Activated CD8-positive, alpha-beta T cell treated with anti-CD3 and anti-CD28 coated beads for 36 hours (primary cell): ENCODE data around the gene CLEC2B. TPM values are rescaled to one million over a fixed set of nuclear protein-coding genes. Genes with fewer than 3 reads are reported as not detected.

Experiments used
- ATAC-seq: fragments of 200-7000 bp; cut with Tn5 transposase; one replicate; pipeline ENCODE4 v1.10.0; 2021; ENCODE audit warnings: mild to moderate bottlenecking, moderate library complexity
- CTCF ChIA-PET: fragments of 350-600 bp; sonication (Branson Sonifier 250); formaldehyde crosslinking; loops from one replicate; lab custom pipeline; 2021; ENCODE audit warnings: antibody characterized with exemption; lab: Charles Lee
- POLR2A ChIA-PET: fragments of 350-600 bp; sonication (Branson Sonifier 250); formaldehyde crosslinking; loops from one replicate; lab custom pipeline; 2021; ENCODE audit warnings: antibody characterized with exemption; lab: Charles Lee
- DNase-seq: peaks from one replicate; pipeline ENCODE4 v3.0.0-alpha.2; 2020
- H3K27ac Mint-ChIP-seq: one replicate; pipeline ENCODE4 v1.8.0; 2021; ENCODE audit warnings: mild to moderate bottlenecking, mixed read lengths
- H3K27me3 Mint-ChIP-seq: one replicate; pipeline ENCODE4 v1.8.0; 2021; ENCODE audit warnings: mixed read lengths
- H3K36me3 Mint-ChIP-seq: one replicate; pipeline ENCODE4 v1.8.0; 2021; ENCODE audit warnings: low read depth, mixed read lengths
- H3K4me1 Mint-ChIP-seq: one replicate; pipeline ENCODE4 v1.8.0; 2021; ENCODE audit warnings: low read depth, mixed read lengths
- H3K4me3 Mint-ChIP-seq: one replicate; pipeline ENCODE4 v1.8.0; 2021; ENCODE audit warnings: mild to moderate bottlenecking, moderate library complexity, mixed read lengths
- H3K9me3 Mint-ChIP-seq: one replicate; pipeline ENCODE4 v1.8.0; 2021; ENCODE audit warnings: mixed read lengths
- intact Hi-C: fragments of 100-400 bp; cut with micrococcal nuclease; formaldehyde crosslinking; loops from one replicate; pipeline ENCODE4 v1.10.0; 2022
- total RNA-seq, 2 experiments: library from RNA; stranded (reverse); gene quantifications; one replicate each; pipeline ENCODE4 v1.2.3, GENCODE V29; 2021
- TF ChIP-seq, protein P1 (sequence below): fragments of 200-600 bp; IDR thresholded peaks from one replicate; pipeline ENCODE4 v1.8.0; 2022; ENCODE audit warnings: antibody characterized with exemption, mild to moderate bottlenecking

Gene CLEC2B
- total RNA-seq, 2 experiments from 2014 or later: 38.4 to 43.2 TPM

DNA sequence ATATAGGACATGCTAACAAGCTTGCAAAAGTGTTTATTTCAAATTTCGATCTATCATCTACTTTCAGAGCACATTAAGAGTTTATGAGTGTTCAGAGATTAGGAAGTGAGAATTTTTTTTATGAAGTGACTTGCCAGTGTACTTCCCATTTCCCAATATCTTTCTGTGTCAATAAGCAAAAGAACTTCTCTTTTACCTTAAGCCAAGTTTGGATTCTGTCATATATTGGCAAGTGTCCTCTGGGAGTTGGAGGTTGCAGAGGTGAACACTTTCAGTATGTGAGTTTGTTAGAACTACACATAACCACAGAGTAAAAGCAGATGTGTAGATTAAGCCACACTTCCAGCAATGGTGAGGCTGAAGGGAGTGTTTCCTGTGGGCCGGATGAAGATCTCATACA is 58.5 kb downstream of the CLEC2B start:
- no peak for DNase-seq
- H3K9me3 Mint-ChIP-seq: no peaks in the 10 kb centered on the region
- H3K27me3 Mint-ChIP-seq: peaks cover 5% of the 10 kb centered on the region
- H3K4me1 Mint-ChIP-seq: peaks cover 14% of the 10 kb centered on the region
- CTCF ChIA-PET: interaction anchor here (0.9 to 17.0 kb wide), 5 partner anchors 12 to 115 kb away, joined by 3 to 219 read pairs (median 41); no protein-coding TSS in a partner anchor
- H3K36me3 Mint-ChIP-seq: no peaks in the 10 kb centered on the region
- TF ChIP-seq, protein P1, sequence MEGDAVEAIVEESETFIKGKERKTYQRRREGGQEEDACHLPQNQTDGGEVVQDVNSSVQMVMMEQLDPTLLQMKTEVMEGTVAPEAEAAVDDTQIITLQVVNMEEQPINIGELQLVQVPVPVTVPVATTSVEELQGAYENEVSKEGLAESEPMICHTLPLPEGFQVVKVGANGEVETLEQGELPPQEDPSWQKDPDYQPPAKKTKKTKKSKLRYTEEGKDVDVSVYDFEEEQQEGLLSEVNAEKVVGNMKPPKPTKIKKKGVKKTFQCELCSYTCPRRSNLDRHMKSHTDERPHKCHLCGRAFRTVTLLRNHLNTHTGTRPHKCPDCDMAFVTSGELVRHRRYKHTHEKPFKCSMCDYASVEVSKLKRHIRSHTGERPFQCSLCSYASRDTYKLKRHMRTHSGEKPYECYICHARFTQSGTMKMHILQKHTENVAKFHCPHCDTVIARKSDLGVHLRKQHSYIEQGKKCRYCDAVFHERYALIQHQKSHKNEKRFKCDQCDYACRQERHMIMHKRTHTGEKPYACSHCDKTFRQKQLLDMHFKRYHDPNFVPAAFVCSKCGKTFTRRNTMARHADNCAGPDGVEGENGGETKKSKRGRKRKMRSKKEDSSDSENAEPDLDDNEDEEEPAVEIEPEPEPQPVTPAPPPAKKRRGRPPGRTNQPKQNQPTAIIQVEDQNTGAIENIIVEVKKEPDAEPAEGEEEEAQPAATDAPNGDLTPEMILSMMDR: no peak
- POLR2A ChIA-PET: no interaction called here
- no peak for ATAC-seq
- H3K4me3 Mint-ChIP-seq: no peak overlapping the region
- H3K27ac Mint-ChIP-seq: no peak overlapping the region
- intact Hi-C loops: loop anchor here (5.0 kb wide), 2 partner anchors 57 to 332 kb away; partner anchors contain the start of gene CLEC2B

DNA sequence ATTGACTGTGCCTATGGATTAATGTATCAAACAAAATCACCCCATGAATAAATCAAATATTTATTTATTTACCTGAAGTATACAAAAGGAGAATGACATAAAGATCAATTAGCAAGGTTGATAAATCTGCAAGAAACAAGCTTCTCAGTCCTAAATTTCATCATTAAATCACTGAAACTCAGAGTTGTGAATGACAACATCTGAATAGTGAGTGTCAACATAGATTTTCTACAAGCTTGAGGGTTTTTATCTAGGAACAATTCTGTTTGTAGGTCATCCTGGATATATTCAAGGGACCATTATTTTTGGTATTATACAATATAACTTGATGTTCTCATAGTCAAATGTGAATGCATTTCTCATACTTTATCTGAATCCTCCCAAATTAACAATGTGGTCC is 59.3 kb downstream of the CLEC2B start:
- POLR2A ChIA-PET: no interaction called here
- CTCF ChIA-PET: interaction anchor here (0.9 to 17.0 kb wide), 4 partner anchors 11 to 201 kb away, joined by 3 to 219 read pairs (median 22); no protein-coding TSS in a partner anchor

DNA sequence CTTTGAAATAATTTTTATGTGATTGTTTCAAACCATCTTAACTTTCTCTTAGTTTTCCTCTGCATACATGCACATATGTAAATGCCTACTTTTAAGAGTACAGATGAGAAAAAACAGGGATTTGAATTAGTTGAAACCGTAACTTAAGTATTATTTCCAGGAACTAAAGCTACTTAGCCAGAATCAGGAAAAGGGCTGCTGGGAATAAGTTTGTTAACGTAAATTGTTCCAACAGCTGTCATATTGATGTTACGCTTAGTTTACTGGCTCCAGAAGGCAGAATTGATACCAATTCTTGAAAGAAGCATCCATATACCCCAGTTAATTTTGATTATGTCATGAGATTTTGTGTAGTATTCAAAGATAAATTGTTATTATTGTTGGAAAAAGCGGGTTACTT is 59.8 kb downstream of the CLEC2B start:
- TF ChIP-seq, protein P1: no peak
- no peak overlapping the region for H3K27ac Mint-ChIP-seq
- no peak for ATAC-seq
- H3K27me3 Mint-ChIP-seq: peaks cover 7% of the 10 kb centered on the region
- peaks cover 14% of the 10 kb centered on the region for H3K4me1 Mint-ChIP-seq
- intact Hi-C loops: no loop called here
- no peak for DNase-seq
- no peaks in the 10 kb centered on the region for H3K36me3 Mint-ChIP-seq
- ChIA-PET CTCF (interaction anchor here (1.0 to 17.0 kb wide), 5 partner anchors 11 to 202 kb away, joined by 3 to 219 read pairs (median 12); no protein-coding TSS in a partner anchor), POLR2A (no interaction called here)
- H3K4me3 Mint-ChIP-seq: no peak overlapping the region
- no peaks in the 10 kb centered on the region for H3K9me3 Mint-ChIP-seq

More for the DNA sequence above, 59.3 kb downstream of the CLEC2B start:
- DNase-seq (no peak), ATAC-seq (no peak)
- H3K9me3 Mint-ChIP-seq: no peaks in the 10 kb centered on the region
- H3K4me3 Mint-ChIP-seq: no peak overlapping the region
- intact Hi-C loops: loop anchor here (5.0 kb wide), 2 partner anchors 57 to 332 kb away; partner anchors contain the start of gene CLEC2B
- peaks cover 14% of the 10 kb centered on the region for H3K4me1 Mint-ChIP-seq
- no peak overlapping the region for H3K27ac Mint-ChIP-seq
- TF ChIP-seq, protein P1: no peak
- H3K27me3 Mint-ChIP-seq: peaks cover 5% of the 10 kb centered on the region
- no peaks in the 10 kb centered on the region for H3K36me3 Mint-ChIP-seq

DNA sequence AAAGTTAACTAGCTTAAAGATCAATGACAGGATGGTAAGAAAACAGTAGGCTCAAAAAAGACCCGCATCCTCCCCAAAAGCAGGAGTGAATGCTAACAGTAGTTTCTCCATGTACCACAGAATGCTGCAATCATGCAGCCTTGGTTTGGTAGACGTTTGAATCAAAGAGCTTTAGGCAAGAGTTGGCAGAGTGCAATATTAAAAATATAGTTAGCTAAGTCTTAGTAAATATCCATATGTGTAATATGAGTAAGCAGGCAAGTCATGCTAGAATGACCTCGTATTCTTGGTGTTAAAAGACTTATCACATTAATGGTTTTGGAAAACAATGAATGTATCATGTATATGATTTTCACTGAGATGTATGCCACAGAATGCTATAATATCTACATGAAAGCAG is 60.6 kb downstream of the CLEC2B start:
- H3K36me3 Mint-ChIP-seq: no peaks in the 10 kb centered on the region
- ChIA-PET POLR2A (interaction anchor here (1.2 kb wide), 1 partner anchor 58 kb away, joined by 4 read pairs; no protein-coding TSS in a partner anchor), CTCF (interaction anchor here (1.0 to 17.0 kb wide), 6 partner anchors 10 to 203 kb away, joined by 3 to 219 read pairs (median 8); no protein-coding TSS in a partner anchor)
- peaks cover 7% of the 10 kb centered on the region for H3K27me3 Mint-ChIP-seq
- peaks cover 8% of the 10 kb centered on the region for H3K4me1 Mint-ChIP-seq
- no peak overlapping the region for H3K27ac Mint-ChIP-seq
- H3K9me3 Mint-ChIP-seq: no peaks in the 10 kb centered on the region
- intact Hi-C loops: no loop called here
- TF ChIP-seq, protein P1: no peak
- no peak overlapping the region for H3K4me3 Mint-ChIP-seq
- ATAC-seq: no peak
- no peak for DNase-seq

DNA sequence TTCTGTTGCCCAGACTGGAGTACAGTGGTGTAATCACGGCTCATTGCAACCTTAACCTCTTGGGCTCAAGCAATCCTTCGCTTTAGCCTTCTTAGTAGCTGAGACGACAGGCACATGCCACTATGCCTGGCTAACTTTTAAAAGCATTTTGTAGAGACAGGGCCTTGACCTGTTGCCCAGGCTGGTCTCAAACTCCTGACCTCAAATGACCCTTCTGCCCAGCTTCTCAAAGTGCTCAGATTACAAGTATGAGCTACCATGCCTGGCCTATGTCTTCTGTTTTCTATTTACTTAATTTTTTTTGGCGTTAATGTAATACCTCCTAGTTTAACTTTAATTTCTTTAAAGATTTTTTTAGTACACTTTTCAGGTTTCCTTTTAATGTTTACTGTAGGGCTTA is 62.4 kb downstream of the CLEC2B start:
- Mint-ChIP-seq H3K4me3 (no peak overlapping the region), H3K36me3 (no peaks in the 10 kb centered on the region), H3K9me3 (no peaks in the 10 kb centered on the region), H3K27ac (no peak overlapping the region), H3K4me1 (peaks cover 6% of the 10 kb centered on the region), H3K27me3 (peaks cover 7% of the 10 kb centered on the region)
- ATAC-seq (no peak), DNase-seq (no peak)
- ChIA-PET CTCF (interaction anchor here (1.0 to 17.0 kb wide), 4 partner anchors 7 to 64 kb away, joined by 4 to 219 read pairs (median 24); no protein-coding TSS in a partner anchor), POLR2A (no interaction called here)
- intact Hi-C loops: no loop called here
- TF ChIP-seq, protein P1: no peak
